Activated CD8-positive, alpha-beta T cell treated with anti-CD3 and anti-CD28 coated beads for 36 hours (primary cell): ENCODE measurements around the gene NEB. TPM values are rescaled to one million over a fixed set of nuclear protein-coding genes. Genes with fewer than 3 reads are reported as not detected.

Experiments
- ATAC-seq: fragments of 200-7000 bp; cut with Tn5 transposase; one replicate; pipeline ENCODE4 v1.10.0; 2021; ENCODE audit warnings: mild to moderate bottlenecking, moderate library complexity
- CTCF ChIA-PET: fragments of 350-600 bp; sonication (Branson Sonifier 250); formaldehyde crosslinking; loops from one replicate; lab custom pipeline; 2021; ENCODE audit warnings: antibody characterized with exemption; lab: Charles Lee
- POLR2A ChIA-PET: fragments of 350-600 bp; sonication (Branson Sonifier 250); formaldehyde crosslinking; loops from one replicate; lab custom pipeline; 2021; ENCODE audit warnings: antibody characterized with exemption; lab: Charles Lee
- DNase-seq: peaks from one replicate; pipeline ENCODE4 v3.0.0-alpha.2; 2020
- H3K27ac Mint-ChIP-seq: one replicate; pipeline ENCODE4 v1.8.0; 2021; ENCODE audit warnings: mild to moderate bottlenecking, mixed read lengths
- H3K27me3 Mint-ChIP-seq: one replicate; pipeline ENCODE4 v1.8.0; 2021; ENCODE audit warnings: mixed read lengths
- H3K36me3 Mint-ChIP-seq: one replicate; pipeline ENCODE4 v1.8.0; 2021; ENCODE audit warnings: low read depth, mixed read lengths
- H3K4me1 Mint-ChIP-seq: one replicate; pipeline ENCODE4 v1.8.0; 2021; ENCODE audit warnings: low read depth, mixed read lengths
- H3K4me3 Mint-ChIP-seq: one replicate; pipeline ENCODE4 v1.8.0; 2021; ENCODE audit warnings: mild to moderate bottlenecking, moderate library complexity, mixed read lengths
- H3K9me3 Mint-ChIP-seq: one replicate; pipeline ENCODE4 v1.8.0; 2021; ENCODE audit warnings: mixed read lengths
- intact Hi-C: fragments of 100-400 bp; cut with micrococcal nuclease; formaldehyde crosslinking; loops from one replicate; pipeline ENCODE4 v1.10.0; 2022
- total RNA-seq, 2 experiments: library from RNA; stranded (reverse); gene quantifications; one replicate each; pipeline ENCODE4 v1.2.3, GENCODE V29; 2021
- TF ChIP-seq, protein P1 (sequence below): fragments of 200-600 bp; IDR thresholded peaks from one replicate; pipeline ENCODE4 v1.8.0; 2022; ENCODE audit warnings: antibody characterized with exemption, mild to moderate bottlenecking

NEB gene
- total RNA-seq, 2 experiments from 2014 or later = 0.18 to 0.34 TPM

DNA sequence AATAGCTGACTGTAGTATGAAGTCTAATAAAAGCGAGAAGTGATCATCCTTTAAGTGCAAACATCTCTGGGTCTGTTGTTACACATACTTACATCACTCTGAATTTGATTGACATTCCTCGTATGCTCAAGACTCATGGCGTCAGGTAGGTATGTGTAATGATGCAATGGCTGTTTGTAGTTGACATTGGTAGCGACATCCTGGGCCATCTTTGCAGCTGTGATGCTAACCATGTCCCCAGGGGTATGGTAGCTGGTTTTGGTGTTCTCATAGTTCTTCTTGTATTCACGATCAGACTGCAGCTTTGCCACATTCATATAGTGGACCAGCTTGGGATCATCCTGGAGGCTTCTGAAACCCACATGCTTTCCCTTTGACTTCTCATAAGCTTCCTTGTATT lies 62.0 kb downstream of the NEB start:
- no peak overlapping the region for H3K4me3 Mint-ChIP-seq
- no peaks in the 10 kb centered on the region for H3K27me3 Mint-ChIP-seq
- no peaks in the 10 kb centered on the region for H3K36me3 Mint-ChIP-seq
- ATAC-seq (no peak), DNase-seq (no peak)
- TF ChIP-seq, protein P1, sequence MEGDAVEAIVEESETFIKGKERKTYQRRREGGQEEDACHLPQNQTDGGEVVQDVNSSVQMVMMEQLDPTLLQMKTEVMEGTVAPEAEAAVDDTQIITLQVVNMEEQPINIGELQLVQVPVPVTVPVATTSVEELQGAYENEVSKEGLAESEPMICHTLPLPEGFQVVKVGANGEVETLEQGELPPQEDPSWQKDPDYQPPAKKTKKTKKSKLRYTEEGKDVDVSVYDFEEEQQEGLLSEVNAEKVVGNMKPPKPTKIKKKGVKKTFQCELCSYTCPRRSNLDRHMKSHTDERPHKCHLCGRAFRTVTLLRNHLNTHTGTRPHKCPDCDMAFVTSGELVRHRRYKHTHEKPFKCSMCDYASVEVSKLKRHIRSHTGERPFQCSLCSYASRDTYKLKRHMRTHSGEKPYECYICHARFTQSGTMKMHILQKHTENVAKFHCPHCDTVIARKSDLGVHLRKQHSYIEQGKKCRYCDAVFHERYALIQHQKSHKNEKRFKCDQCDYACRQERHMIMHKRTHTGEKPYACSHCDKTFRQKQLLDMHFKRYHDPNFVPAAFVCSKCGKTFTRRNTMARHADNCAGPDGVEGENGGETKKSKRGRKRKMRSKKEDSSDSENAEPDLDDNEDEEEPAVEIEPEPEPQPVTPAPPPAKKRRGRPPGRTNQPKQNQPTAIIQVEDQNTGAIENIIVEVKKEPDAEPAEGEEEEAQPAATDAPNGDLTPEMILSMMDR = no peak
- intact Hi-C loops = no loop called here
- peaks cover 10% of the 10 kb centered on the region for H3K4me1 Mint-ChIP-seq
- ChIA-PET CTCF (no interaction called here), POLR2A (interaction anchor here (0.6 kb wide), 1 partner anchor 23 kb away, joined by 3 read pairs; no protein-coding TSS in a partner anchor)
- H3K27ac Mint-ChIP-seq = no peak overlapping the region
- no peaks in the 10 kb centered on the region for H3K9me3 Mint-ChIP-seq

DNA sequence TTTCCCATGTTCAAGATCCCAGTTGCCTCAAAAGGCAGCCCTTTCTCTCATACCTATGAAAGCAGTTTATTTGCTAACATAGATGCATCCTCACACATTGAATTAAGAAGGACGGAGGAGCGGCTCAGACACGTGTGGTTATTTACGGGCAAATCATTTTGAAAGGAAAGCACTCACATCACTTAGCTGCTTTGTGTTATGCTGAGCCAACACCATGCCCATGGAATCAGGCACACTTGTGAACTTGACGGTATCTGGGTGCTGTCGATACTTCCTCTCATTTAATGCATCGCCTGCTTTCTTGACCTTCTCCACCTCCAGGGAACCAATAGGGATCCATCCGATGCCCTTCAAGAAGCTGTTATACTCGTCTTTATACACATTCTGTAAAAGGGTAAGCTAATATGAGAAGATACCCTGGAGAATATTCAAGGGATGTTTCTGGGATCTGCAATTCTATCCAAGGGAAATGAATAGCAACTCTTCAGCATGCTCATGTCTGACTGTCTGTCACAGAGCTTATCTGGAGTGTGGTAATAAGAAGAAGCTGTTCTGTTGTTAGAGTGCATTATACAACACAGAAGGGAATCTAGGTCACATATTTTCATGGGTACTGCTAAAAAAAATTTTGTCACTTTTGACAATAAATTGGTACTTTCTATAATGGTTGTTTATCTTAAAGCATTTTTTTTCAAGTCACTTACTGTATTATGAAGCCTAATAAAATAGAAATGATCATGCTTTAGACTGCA lies 63.3 kb downstream of the NEB start:
- H3K9me3 Mint-ChIP-seq = no peaks in the 10 kb centered on the region
- peaks cover 10% of the 10 kb centered on the region for H3K4me1 Mint-ChIP-seq
- ChIA-PET CTCF (interaction anchor here (1.1 kb wide), 1 partner anchor 229 kb away, joined by 3 read pairs; no protein-coding TSS in a partner anchor), POLR2A (interaction anchor here (1.4 kb wide), 1 partner anchor 12 kb away, joined by 3 read pairs; no protein-coding TSS in a partner anchor)
- H3K27ac Mint-ChIP-seq = no peak overlapping the region
- intact Hi-C loops = no loop called here
- H3K36me3 Mint-ChIP-seq = no peaks in the 10 kb centered on the region
- H3K27me3 Mint-ChIP-seq = no peaks in the 10 kb centered on the region
- DNase-seq (no peak), ATAC-seq (no peak)
- TF ChIP-seq, protein P1 = no peak
- no peak overlapping the region for H3K4me3 Mint-ChIP-seq

DNA sequence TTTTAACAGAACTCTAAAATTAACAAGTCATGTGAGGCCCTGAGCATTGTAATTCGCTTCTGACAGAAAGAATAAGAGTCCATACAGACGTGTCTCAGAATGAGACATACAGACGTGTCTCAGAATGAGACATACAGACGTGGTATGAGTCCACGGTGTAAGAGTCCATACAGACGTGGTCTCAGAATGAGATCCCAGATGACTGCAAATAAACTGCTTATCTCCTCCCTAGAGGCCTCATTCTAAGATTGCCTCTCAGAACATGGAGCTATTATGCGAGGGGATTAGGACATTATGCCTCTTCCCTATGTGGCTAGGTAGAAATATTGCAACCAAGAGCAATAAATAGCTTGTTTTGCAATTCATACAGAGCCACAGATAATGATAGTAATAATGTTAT lies 63.9 kb downstream of the NEB start:
- Mint-ChIP-seq H3K4me3 (no peak overlapping the region), H3K27me3 (no peaks in the 10 kb centered on the region), H3K36me3 (no peaks in the 10 kb centered on the region), H3K4me1 (peaks cover 10% of the 10 kb centered on the region), H3K27ac (no peak overlapping the region), H3K9me3 (no peaks in the 10 kb centered on the region)
- TF ChIP-seq, protein P1 = no peak
- DNase-seq (no peak), ATAC-seq (peak; percentile 62)
- intact Hi-C loops = no loop called here
- ChIA-PET POLR2A (interaction anchor here (1.4 to 1.5 kb wide), 2 partner anchors 11 to 12 kb away, joined by 3 to 4 read pairs; no protein-coding TSS in a partner anchor), CTCF (interaction anchor here (1.1 kb wide), 1 partner anchor 228 kb away, joined by 3 read pairs; no protein-coding TSS in a partner anchor)

DNA sequence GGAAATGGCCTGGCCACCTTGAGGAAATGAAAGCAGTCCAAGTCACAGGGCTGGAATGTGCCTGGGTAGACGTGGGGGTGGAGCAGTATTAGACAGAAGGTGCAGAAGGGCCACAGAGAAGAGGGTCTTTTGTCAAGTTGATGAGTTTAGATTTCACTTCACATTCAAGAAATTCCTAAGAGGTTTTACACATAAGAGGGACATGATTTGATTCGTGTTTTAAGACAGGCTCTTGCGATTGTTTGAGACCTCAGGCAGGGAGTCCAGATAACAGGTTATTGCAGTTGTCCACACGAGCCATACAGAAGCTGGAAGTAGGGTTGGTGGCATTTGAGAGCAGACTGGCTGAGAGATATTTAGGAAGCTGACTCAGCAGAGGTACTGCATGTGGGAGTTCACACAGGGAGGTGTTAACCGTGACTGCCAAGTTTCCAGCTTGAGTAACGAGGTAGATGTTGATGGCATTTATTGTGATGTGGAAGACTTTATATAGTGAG lies 64.6 kb downstream of the NEB start:
- ATAC-seq (peak; percentile 79), DNase-seq (peak; percentile 38)
- H3K27me3 Mint-ChIP-seq = no peaks in the 10 kb centered on the region
- no peaks in the 10 kb centered on the region for H3K9me3 Mint-ChIP-seq
- H3K36me3 Mint-ChIP-seq = no peaks in the 10 kb centered on the region
- CTCF ChIA-PET = no interaction called here
- no peak overlapping the region for H3K27ac Mint-ChIP-seq
- POLR2A ChIA-PET = interaction anchor here (1.5 kb wide), 1 partner anchor 13 kb away, joined by 4 read pairs; no protein-coding TSS in a partner anchor
- TF ChIP-seq, protein P1 = no peak
- intact Hi-C loops = no loop called here
- no peak overlapping the region for H3K4me3 Mint-ChIP-seq
- H3K4me1 Mint-ChIP-seq = peaks cover 10% of the 10 kb centered on the region

DNA sequence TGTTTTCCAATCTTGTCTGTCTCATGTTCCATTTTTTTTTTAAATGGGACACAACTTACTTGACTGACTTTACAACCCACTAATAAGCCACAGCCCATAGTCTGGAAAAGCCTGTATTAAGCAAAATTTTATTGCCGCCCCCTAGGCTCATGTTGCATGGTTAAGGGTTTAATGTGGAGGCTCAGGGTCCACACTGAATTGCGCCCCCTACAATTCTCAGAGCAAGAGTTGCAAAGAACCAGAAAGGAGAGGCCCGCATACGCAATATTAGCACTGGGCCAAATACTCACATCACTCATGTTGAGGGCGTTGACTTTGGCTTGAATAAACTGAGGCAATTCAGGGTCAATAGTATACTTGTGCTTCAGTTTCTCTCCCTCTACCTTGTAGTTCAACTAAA lies 65.5 kb downstream of the NEB start:
- ChIA-PET POLR2A (no interaction called here), CTCF (no interaction called here)
- no peak for DNase-seq
- no peaks in the 10 kb centered on the region for H3K36me3 Mint-ChIP-seq
- intact Hi-C loops = no loop called here
- no peaks in the 10 kb centered on the region for H3K9me3 Mint-ChIP-seq
- H3K4me3 Mint-ChIP-seq = no peak overlapping the region
- H3K4me1 Mint-ChIP-seq = peaks cover 10% of the 10 kb centered on the region
- no peak overlapping the region for H3K27ac Mint-ChIP-seq
- H3K27me3 Mint-ChIP-seq = no peaks in the 10 kb centered on the region
- TF ChIP-seq, protein P1 = no peak
- ATAC-seq = no peak
